Measurements from ENCODE around the gene DLX3.
A peak's percentile ranks its signal among the peaks of the same experiment; 100 is the strongest.

Gene DLX3

DNA sequence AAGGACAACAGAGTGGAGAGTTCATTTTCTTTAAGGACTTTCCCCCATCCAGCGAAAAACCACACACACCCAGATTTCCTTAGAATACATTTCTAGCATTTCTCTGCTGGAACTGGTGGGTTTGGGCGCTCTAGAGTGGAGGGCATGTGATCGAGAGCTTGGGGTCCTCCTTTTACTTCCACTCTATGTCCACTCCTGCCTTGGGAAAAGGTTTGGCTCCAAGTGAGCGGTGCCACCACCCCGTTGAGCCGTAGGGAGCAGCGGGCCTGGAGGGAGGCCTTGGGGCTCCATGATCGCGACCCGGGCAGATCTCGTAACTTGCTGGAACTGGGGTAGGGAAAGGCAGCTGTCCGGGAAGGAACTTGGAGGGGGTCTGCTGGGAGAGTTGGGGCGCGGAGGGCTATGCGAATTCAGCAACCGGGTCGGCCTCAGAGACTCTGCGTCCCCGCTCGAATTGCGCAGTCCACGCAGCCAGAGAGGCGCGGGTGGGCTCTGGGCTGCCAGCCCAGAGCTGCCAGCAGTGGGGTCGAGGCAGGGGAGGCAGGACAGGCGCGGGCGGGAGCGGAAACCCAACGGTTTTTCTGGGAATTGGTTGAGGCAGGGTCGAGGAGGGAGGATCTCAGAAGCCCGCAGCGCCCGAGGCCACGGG is 23.7 kb downstream of the DLX3 start:
- DNase-seq = no peak

DNA sequence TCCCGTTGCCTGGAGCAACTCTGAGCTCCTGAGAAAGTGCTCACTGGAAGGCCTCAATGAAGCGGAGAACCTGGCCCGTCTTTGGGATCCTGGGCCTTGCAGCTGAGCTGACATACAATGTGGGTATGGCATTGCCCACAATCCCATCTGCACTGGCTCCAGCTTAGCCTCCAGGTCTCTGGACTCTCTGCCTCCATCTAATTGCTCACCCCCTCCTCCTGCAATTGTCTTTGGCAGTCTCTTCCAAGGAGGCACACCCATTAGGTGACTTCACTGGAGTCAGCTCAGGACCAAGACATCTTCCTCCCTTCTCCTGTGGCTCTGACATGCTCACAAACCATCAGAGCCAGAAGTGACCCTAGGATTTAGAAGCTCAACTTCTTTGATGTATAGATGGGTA is 24.5 kb downstream of the DLX3 start:
- DNase-seq = no peak

DNA sequence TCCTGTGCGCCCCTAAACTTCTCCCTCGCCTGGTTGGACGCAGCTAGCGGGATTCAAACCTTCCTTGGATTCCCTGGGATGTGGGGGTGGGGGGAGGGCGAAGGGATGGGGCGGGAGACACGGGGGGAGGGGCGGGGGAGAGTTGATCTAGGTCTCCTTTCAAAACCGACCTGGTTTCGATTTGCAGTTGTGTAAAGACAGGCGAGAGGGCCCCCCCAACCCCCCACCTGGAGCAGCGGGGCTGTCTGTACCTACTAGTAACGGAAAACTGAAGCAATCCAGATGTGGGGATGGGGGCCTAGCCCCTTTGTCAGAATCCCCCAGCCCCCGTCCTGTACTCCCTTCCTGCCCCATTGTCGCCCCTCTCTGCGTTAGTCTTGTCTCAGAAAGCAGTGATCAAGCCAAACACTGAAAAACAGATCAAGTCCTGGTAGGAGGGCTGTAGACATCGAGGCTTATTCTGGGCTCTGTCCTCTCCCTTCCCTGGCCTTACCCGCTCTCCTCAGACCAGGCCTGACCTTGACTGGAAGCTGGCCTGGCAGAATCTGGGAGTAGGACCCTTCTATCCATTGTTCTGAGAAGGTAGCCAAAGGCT is 25.1 kb downstream of the DLX3 start:
- no peak for DNase-seq

DNA sequence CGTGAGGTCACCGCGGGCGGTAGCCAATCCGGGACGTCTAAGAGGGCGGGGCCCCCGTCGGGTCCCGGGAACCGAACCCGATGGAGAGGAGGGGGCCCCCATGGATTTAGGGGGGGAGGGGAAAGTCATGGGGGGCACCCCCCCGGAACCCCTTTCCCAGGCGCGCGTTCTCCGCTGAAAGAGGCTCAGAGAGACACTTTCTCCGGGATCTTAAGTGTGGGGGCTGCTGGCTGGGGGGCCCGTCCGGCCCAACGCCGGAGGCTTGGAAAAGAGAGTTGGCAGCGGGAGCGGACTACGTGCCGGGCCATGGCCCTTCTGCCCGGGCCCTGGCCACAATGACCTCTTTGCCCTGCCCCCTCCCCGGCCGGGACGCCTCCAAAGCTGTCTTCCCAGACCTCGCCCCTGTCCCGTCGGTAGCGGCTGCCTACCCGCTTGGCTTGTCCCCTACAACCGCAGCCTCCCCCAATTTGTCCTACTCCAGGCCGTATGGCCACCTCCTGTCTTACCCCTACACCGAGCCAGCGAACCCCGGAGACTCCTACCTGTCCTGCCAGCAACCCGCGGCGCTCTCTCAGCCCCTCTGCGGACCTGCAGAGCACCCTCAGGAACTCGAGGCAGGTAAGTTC is 25.8 kb downstream of the DLX3 start, which contains the start of gene DLX4:
Gene DLX4, plus strand, starts transcription at position 57 of the 626 bp plus-strand sequence. Its CDS starts 279 bp downstream, at position 336.
- no peak for DNase-seq

DNA sequence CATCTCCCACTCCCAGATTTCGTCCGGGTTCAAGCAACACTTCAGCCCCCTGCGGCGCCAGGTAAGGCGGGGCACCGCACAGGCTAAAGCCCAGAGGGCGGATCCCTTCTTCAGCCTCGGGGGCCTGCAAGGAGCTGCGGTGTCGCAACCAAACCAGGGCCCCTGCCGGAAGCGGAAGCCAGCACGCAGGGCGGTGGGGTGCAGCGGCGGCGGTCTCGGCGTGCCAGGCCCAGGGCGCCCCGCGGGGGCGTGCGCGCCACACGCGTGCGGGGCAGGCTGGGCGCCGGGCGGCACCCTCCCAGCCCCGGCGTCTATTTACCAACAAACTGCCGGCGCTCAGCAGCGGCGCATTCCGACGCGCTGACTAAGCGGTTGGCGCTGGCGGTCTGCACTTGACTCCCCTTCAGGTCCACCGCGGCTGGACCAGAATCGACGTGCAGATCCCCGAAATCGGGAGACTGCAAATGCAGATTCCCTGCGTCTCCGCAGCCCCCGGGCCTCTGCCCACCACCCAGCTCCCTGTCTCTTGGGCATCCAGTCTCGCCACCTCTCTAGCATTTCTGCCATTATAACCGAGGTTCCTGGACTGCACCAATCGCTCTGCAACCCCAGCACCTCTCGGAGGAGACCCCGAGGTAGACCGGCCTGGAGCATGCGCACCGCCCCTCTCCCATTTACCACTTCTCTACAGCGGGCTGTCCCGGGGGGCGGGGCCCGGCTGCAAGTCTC is 26.5 kb downstream of the DLX3 start:
- DNase-seq = peak; percentile 83

DNA sequence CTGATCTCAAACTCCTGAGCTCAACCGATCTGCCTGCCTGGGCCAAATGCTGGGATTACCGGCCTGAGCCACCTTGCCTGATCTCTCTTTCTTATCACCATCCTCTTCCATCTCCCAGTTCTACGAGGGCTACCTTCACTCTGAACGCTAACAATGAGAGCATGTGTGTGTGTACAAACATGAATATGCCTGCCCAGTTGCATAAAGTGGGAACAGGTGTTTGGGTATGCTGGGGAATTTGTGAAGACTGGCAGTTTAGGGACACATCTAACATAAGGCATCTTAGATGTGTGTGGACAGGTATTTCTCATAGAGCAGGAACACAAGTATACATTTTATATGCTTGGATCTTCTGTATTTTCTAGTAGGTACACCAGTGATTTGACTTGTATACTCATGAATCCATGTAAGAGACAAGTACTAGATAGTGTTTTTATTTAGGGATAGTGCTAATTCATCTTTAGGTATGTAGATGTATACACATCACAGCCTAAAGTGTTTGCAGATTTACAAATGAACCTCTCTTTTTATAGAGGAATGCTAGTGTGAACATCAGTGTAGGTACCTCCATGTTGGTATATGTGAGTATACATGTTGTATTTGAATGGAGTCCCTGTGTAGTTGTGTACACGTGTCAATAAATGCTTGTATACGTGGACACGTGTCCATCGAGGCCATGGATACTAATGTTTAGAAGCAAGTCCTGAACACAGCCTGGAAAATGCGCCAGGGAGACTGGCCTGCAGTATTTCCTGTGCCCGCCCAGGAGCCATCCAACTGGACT is 27.2 kb downstream of the DLX3 start:
- DNase-seq = no peak

DNA sequence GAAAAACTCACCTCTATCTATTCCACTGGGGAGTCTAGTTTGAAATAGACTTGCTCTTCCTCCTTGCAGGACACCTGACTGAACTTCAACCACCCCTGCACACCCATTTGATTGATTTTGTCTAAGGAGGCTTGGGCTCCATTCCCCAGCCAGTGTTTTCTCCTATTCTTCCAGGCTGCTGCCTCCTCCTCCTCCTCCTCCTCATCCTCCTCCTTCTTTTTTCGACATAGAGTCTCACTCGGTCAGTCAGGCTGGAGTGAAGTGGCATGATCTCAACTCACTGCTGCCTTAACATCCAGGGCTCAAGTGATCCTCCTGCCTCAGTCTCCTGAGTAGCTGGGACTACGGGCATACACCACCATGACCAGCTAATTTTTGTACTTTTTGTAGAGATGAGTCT is 27.8 kb downstream of the DLX3 start:
- DNase-seq = no peak

DNA sequence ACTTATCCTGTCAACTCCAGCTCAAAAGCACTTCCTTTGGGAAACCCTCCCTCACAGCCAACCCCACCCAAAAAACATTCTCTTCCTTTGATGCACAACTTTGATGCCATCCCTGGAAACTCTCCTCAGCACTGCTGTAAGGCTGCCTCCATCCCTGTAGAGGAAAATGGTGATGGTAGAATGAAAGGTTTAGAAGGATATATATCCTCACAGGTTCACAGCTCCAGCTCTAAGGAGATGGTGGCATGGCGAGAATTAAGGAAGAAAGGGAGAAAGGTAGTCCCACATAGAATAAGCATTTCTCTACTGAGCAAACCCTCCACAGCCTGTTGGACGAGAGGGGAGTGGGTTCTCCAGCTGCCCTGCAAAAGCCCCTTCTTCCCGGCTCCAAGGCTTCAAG is 28.3 kb downstream of the DLX3 start:
- no peak for DNase-seq

DNA sequence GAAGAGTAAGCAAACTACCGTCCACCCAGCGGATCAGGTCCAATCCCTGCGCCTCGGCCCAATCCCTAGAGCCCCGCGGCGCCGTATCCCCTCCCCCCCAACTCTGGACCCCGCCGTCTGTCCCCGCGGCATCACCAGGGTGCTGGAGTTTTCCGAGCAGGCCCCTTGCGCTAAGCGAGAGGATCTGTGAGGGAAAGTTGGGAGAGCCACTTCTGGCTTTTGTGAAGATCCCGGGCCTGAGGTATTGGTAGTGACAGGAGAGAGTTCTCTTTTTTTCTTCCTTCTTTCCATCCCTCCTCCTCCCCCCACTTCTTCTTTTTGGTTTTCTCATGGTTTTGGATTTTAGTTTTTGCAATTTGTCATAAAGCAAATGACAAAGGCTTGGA is 29.5 kb downstream of the DLX3 start:
- no peak for DNase-seq

DNA sequence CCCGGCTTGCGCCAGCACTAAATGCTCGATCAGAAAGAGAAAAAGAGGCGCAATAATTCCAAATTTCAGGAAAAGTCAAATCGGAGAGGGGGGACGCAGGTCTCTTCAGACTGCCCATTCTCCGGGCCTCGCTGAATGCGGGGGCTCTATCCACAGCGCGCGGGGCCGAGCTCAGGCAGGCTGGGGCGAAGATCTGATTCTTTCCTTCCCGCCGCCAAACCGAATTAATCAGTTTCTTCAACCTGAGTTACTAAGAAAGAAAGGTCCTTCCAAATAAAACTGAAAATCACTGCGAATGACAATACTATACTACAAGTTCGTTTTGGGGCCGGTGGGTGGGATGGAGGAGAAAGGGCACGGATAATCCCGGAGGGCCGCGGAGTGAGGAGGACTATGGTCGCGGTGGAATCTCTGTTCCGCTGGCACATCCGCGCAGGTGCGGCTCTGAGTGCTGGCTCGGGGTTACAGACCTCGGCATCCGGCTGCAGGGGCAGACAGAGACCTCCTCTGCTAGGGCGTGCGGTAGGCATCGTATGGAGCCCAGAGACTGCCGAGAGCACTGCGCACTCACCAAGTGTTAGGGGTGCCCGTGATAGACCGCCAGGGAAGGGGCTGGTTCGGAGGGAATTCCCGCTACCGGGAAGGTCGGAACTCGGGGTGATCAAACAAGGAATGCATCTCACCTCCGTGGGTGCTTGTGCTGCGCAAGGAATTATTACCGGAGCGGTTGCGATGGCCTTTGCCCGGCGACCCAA is 30.1 kb downstream of the DLX3 start:
- no peak for DNase-seq

DNA sequence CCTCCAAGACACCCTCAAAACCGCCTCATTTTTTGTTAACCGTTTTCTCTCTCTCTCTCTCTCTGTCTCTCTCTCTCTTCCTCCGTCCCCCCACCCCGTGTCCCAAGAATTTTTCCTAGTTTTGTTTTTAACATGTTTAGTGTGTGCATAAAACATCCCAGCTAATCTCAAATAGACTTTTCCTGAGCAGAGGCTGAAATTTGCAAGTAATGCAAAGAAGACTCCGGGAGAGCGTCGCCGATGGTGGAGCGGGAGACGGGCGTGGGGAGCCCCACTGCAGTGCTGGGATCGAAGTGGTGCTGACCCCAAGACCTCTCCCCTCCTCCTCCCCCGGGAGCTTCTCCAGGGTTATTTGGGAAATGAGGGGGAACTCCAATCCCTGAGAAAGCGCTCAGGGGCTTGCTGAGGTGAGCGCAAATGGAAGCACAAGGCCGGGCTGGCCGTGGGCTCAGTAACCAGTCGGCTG is 30.7 kb downstream of the DLX3 start:
- DNase-seq = no peak

DNA sequence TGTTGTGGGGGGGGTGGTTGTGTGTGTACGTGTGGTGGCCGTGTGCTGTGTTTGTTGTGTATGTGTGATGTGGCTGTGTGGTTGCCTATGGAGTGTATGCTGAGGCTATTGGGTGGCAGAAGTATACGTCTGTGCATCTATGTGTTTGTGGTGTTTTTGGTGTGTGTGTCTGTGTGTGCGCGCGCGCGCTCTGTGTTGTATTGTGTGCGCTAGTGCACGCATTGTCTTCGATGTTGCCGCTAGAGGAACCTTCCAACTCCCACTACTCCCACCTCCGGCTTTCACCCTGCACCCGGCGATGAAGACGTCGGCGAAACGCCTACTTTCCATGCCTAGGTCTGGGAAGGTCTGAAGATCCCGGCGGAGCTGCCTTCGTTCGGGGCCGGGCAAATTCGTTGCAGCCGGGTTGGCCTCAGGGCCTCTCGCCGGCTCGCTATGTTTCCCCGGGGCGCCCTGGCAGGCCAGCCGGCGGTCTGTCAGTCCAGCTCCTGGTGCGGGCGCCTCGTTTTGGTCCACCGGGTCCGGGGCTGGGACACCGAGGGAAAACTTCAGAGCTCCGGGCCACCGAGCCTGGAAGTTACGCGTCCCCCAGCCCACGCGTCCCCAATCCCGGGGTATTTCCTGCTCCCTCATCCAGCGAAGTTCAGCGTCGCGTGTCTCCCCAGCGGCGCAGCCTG is 31.3 kb downstream of the DLX3 start:
- DNase-seq = no peak

DNA sequence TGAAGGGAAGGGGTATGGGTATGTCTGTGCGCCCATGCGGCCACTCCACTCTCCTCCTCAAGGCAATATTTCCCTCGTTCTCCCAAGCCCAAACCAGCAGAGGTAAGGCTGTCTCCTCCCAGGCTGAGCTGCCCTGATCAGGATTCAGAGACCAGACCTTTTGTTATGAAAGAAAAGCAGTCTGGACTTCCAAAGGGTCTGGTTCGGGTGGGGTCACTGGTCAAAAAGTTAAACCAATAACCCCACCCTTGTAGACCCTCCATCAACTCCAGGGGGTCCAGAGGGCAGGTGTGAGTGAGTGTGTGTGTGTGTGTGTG is 31.8 kb downstream of the DLX3 start:
- no peak for DNase-seq

DNA sequence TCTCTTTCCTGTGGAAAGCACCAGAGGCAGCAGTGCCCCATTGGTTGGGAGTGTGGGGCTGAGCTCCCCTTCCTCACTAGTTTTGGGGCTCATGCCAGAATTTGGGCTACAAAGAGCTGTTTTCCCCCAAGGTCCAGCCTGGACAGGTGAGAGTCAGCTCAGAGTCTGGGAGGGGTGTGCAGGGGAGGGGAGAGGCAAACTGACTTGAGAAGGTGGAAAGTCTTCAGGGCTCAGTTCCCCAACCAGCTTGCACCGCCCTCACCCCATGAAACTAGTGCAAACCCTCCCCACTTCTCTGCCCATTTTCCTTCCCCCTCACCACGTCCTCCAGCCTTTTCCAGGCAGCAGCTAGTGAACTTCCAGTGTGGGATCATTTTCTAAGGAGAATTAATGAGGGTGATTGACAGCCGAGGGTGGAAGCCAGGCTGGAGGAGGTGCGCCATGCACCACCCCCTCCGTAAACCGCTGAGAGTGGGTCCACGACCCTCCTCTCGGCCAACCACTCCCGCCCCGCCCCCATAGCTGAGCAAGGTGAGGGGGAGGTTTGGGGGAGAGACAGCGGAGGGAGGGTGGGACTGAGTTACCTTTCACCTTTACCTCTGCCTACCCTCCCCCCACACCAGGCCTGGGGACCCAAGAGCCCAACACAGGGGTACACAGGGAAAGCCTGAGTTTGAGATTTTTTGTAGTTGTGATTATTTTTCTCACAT is 32.3 kb downstream of the DLX3 start:
- no peak for DNase-seq

DNA sequence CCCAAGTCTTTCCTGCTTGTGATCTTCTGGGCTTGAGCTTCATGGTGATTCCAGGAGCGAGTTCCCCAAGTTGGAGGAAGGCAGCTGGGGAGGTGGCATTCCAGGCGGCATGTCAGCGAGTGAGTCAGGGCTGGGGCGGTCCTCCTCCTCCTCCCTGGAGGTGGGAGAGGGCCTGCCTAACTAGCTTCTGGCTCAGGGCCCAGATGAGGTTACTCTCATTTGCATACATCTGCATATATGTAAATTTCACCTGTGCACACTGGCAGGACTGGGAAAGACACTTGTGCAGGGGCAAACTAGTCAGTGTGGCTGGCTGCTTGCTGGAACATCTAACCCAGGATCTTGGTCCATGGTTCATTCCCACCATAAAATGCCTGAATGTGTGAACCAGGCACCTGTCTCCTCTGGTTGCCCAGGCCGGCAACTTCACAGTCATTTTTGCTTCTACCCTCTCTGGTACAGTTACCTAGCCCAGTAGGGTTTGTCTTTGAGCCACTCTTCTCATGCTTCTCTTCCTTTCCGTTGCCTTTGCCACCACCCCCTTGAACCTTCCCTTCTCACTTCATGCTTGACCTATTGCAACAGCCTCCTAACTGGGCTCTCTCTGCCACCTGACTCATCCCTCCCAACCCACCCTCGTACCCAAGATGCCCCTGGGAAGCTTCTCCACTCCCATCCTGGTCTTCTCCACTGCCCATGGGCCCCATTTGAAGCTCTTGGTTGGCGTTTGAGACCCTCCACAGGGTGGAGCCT is 35.7 kb downstream of the DLX3 start:
- no peak for DNase-seq

DNA sequence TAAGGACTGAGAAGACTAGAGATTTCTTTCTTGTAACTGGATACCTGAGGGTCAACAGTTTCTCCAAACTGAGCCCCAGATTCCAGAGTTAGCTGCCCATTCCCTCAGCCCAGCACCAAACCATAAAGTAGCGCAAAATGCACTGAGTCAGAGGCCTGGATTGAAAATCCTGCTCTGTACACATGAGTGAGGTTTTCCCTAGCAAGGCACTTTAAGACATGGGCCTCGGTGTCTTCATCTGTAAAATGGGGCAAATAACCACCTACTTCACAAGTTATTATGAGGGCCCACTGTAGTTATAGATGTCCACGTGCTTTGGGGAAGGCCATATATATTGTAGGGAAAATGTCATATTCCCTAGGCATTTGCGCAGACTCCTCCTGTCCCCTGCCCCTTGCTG is 36.3 kb downstream of the DLX3 start:
- DNase-seq = no peak

DNA sequence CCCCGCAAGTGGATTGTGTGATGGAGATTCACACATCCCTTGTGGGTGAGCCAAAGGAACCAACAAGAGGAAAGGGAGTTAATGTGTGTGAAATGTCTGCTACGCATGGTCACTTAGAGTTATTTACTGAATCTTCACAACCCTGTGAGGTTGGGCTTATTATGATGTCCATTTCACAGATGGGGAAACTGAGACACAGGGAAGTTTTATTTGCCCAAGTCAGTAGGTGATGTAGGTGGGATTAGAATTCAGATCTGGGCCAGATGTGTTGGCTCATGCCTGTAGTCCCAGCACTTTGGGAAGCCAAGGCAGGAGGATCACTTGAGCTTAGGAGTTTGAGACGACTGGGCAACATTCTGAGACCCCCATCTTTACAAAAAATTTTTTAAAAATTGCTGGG is 37.7 kb downstream of the DLX3 start:
- no peak for DNase-seq

DNA sequence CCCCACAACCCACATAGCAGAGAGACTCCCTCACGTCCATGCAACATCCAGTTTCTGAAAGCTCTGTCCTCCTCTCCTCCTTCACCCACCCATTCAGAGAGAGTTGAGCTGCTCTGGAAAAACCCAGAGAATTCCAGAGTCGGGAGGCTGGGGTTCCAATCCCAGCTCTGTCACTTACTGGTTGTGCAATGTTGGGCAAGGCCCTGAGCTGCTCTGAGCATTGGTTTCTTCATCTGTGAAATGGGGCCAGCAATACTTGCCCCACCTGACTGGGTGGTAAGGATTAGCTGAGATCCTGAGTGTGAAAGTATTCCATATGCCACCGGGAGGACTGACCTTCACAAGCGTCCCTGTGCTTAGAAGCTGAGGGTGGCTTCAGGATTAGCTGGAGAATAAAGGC is 38.2 kb downstream of the DLX3 start:
- DNase-seq = no peak

DNA sequence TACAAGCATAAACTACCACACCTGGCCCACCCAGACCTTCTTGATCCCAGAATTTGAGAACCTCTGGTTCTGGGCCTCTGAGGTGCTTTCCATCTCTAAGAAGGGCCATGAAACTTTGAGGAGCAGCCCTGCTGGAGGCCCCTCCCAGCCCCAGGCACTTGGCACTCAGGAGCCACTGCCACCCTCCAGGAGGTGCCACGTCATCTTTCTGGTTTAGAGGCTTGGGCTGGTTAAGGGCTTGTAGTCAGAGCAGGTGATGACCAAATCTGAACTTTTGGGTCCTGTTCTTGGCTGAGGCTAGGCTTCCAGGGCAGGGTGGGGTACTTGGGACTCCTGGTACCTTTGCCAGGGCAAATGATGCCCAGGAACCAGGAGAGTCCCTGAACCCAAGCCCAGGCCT is 39.9 kb downstream of the DLX3 start:
- DNase-seq = no peak

DNA sequence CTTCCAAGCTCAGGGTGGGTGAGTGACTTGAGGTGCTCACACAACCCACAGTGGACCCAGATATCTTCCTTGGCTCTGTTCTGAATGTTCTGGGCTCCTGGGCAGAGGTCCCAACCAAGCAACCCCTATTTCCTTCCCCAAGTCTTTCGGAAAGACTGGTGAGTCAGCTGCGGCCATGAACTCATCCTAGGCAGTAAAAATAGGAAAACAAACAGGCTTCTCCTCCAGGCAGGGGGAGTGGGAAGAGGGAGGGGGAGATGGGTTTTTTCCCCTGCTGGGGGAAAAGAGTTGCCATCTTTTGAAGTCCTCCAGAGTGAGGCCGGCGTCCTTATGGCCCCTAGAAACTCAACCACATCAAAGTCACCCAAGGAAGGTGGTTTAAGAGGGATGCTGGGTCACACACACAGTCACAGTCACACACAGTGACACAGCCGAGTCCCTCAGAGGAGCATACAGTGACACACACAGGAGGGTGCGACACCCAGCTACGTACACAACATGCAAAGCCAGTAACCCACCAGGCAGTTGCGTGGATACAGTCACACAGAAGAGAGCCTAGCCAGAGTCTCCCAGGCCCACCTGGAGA is 42.0 kb downstream of the DLX3 start:
- DNase-seq = no peak
